Hematopoietic multipotent progenitor cell treated with erythropoietin and hydrocortisone succinate and interleukin-3 and kit ligand, for 15 days (in vitro differentiated cells): ENCODE results near the gene TMEM19.
A peak's percentile ranks its signal among the peaks of the same experiment; 100 is the strongest.
"Not testable (repeated sequence)": the region's sequence is repeated elsewhere in the genome, so short reads cannot be mapped to it uniquely, and the experiment has no call there.

ENCODE experiments used
- DNase-seq: peaks from one replicate; pipeline ENCODE4 v3.0.0-alpha.2; 2015; ENCODE audit warnings: low spot score

TMEM19 gene

GRCh38 chr12:71666259-71666658 lies 19.6 kb upstream of the TMEM19 start:
- no peak for DNase-seq

GRCh38 chr12:71671311-71671710 lies 14.6 kb upstream of the TMEM19 start:
- DNase-seq: no peak

- DNase-seq: no peak
Measured at GRCh38 chr12:71671816-71672215, 14.1 kb upstream of the TMEM19 start.

- DNase-seq: no peak
Measured at GRCh38 chr12:71682466-71682865, 3.4 kb upstream of the TMEM19 start.

GRCh38 chr12:71683633-71684032 lies 2.2 kb upstream of the TMEM19 start:
- DNase-seq: no peak

- DNase-seq: peak; percentile 42
Measured at GRCh38 chr12:71684081-71684480, 1.8 kb upstream of the TMEM19 start.

GRCh38 chr12:71685312-71685906 lies 473 bp upstream of the TMEM19 start:
- no peak for DNase-seq

GRCh38 chr12:71686658-71687025 lies 760 bp downstream of the TMEM19 start:
- no peak for DNase-seq

- not testable (repeated sequence) for DNase-seq
Measured at GRCh38 chr12:71687172-71687571, 1.3 kb downstream of the TMEM19 start.

- DNase-seq: no peak
Measured at GRCh38 chr12:71688961-71689570, 3.2 kb downstream of the TMEM19 start.

- no peak for DNase-seq
Measured at GRCh38 chr12:71691504-71692129, 5.7 kb downstream of the TMEM19 start.

- DNase-seq: no peak
Measured at GRCh38 chr12:71693126-71693525, 7.2 kb downstream of the TMEM19 start.

GRCh38 chr12:71693651-71694050 lies 7.8 kb downstream of the TMEM19 start:
- not testable (repeated sequence) for DNase-seq

GRCh38 chr12:71694099-71694820 lies 8.4 kb downstream of the TMEM19 start:
- no peak for DNase-seq

GRCh38 chr12:71695782-71696181 lies 9.9 kb downstream of the TMEM19 start:
- no peak for DNase-seq

GRCh38 chr12:71702181-71702580 lies 16.3 kb downstream of the TMEM19 start:
- not testable (repeated sequence) for DNase-seq

- no peak for DNase-seq
Measured at GRCh38 chr12:71702590-71702989, 16.7 kb downstream of the TMEM19 start.

- DNase-seq: no peak
Measured at GRCh38 chr12:71703206-71703605, 17.3 kb downstream of the TMEM19 start.

GRCh38 chr12:71704920-71705319 lies 19.0 kb downstream of the TMEM19 start:
- DNase-seq: no peak

GRCh38 chr12:71708658-71709057 lies 22.8 kb downstream of the TMEM19 start:
- no peak for DNase-seq

GRCh38 chr12:71710276-71711125 lies 24.6 kb downstream of the TMEM19 start:
- no peak for DNase-seq

- no peak for DNase-seq
Measured at GRCh38 chr12:71718611-71719010, 32.7 kb downstream of the TMEM19 start.
